IMR-90 (cell line): ENCODE results near the gene PI4KA. TPM values are rescaled to one million over a fixed set of nuclear protein-coding genes. Genes with fewer than 3 reads are reported as not detected.

Source experiments
- ATAC-seq: fragments of 200-7000 bp; cut with Tn5 transposase; 2 replicates; pipeline ENCODE4 v1.9.1; 2020; ENCODE audit warnings: low read depth, mild to moderate bottlenecking, moderate library complexity
- BruUV-seq: library from RNA; stranded (reverse); fragments of 400-500 nt; replicated peaks from 2 replicates; lab custom pipeline; 2021; lab: Mats Ljungman, UMichigan
- CTCF ChIA-PET: fragments of 300-600 bp; formaldehyde crosslinking; extraction: SDS; loops from one replicate; lab custom pipeline; 2021; ENCODE audit warnings: antibody characterized with exemption; lab: Yijun Ruan, JAX
- POLR2A ChIA-PET: fragments of 300-600 bp; sonication (Branson Sonifier 250); formaldehyde crosslinking; loops from one replicate; lab custom pipeline; 2022; ENCODE audit warnings: antibody characterized with exemption; ENCODE audit not compliant: unreplicated experiment; lab: Charles Lee
- DNase-seq: peaks from one replicate; pipeline ENCODE4 v3.0.0; 2013
- H2AFZ ChIP-seq: replicated peaks from 2 replicates; pipeline ENCODE3; 2013; ENCODE audit warnings: low read length, mild to moderate bottlenecking; ENCODE audit not compliant: poor library complexity
- H2AK5ac ChIP-seq: 2 replicates; pipeline ENCODE4 v1.6.1; 2013; ENCODE audit warnings: low read depth, low read length, inconsistent platforms
- H2AK9ac ChIP-seq: replicated peaks from 2 replicates; pipeline ENCODE3; 2013; ENCODE audit warnings: mild to moderate bottlenecking, low read depth, low read length, moderate library complexity; ENCODE audit not compliant: poor library complexity
- H2BK120ac ChIP-seq: 2 replicates; pipeline ENCODE4 v1.6.1; 2013; ENCODE audit warnings: low read depth, low read length, inconsistent platforms
- H2BK15ac ChIP-seq: 3 replicates; pipeline ENCODE4 v1.6.1; 2013; ENCODE audit warnings: low read depth, low read length, inconsistent platforms
- H2BK20ac ChIP-seq: 2 replicates; pipeline ENCODE4 v1.6.1; 2013; ENCODE audit warnings: low read depth, mild to moderate bottlenecking, inconsistent platforms, low read length, moderate library complexity
- H2BK5ac ChIP-seq: 2 replicates; pipeline ENCODE4 v1.6.1; 2013; ENCODE audit warnings: mild to moderate bottlenecking, low read depth, low read length, inconsistent platforms; ENCODE audit not compliant: poor library complexity, severe bottlenecking
- H3K14ac ChIP-seq: replicated peaks from 2 replicates; pipeline ENCODE4 v1.6.1; 2013; ENCODE audit warnings: low read depth, low read length, inconsistent platforms
- H3K18ac ChIP-seq: 2 replicates; pipeline ENCODE4 v1.6.1; 2013; ENCODE audit warnings: low read depth, low read length, control low read depth
- H3K23ac ChIP-seq: 2 replicates; pipeline ENCODE4 v1.6.1; 2013; ENCODE audit warnings: low read depth, low read length, inconsistent platforms
- H3K27ac ChIP-seq: 2 replicates; pipeline ENCODE4 v1.5.1; 2013; ENCODE audit warnings: mild to moderate bottlenecking, control low read depth, low read length; ENCODE audit not compliant: insufficient read depth
- H3K27me3 ChIP-seq: 2 replicates; pipeline ENCODE4 v1.6.1; 2013; ENCODE audit warnings: low read length; ENCODE audit not compliant: control insufficient read depth, insufficient read depth
- H3K36me3 ChIP-seq: 2 replicates; pipeline ENCODE4 v1.6.1; 2013; ENCODE audit warnings: low read length, mixed read lengths; ENCODE audit not compliant: control insufficient read depth, insufficient read depth
- H3K4ac ChIP-seq: 2 replicates; pipeline ENCODE4 v1.6.1; 2013; ENCODE audit warnings: low read depth, low read length, inconsistent platforms
- H3K4me1 ChIP-seq: 2 replicates; pipeline ENCODE4 v1.6.1; 2013; ENCODE audit warnings: low read length, mixed read lengths; ENCODE audit not compliant: control insufficient read depth, insufficient read depth
- H3K4me2 ChIP-seq: 2 replicates; pipeline ENCODE4 v1.6.1; 2013; ENCODE audit warnings: low read depth, mild to moderate bottlenecking, control low read depth, low read length, moderate library complexity
- H3K4me3 ChIP-seq: 2 replicates; pipeline ENCODE4 v1.5.1; 2013; ENCODE audit warnings: low read depth, mild to moderate bottlenecking, control low read depth, low read length, moderate library complexity; ENCODE audit not compliant: insufficient read depth
- H3K56ac ChIP-seq: 2 replicates; pipeline ENCODE4 v1.6.1; 2013; ENCODE audit warnings: low read length, inconsistent platforms; ENCODE audit not compliant: insufficient read depth; ENCODE audit errors: extremely low read depth
- H3K79me1 ChIP-seq, 2 experiments: 2 replicates each; pipeline ENCODE4 v1.6.1; 2013; ENCODE audit warnings: low read length in 2 of 2, inconsistent platforms in 1 of 2, low read depth in 1 of 2
- H3K9ac ChIP-seq: 2 replicates; pipeline ENCODE4 v1.6.1; 2013; ENCODE audit warnings: low read depth, low read length, control low read depth
- H3K9me1 ChIP-seq: 2 replicates; pipeline ENCODE4 v1.6.1; 2013; ENCODE audit warnings: low read length, inconsistent platforms; ENCODE audit not compliant: insufficient read depth
- H3K9me3 ChIP-seq: 2 replicates; pipeline ENCODE4 v1.6.1; 2013; ENCODE audit warnings: low read length; ENCODE audit not compliant: control insufficient read depth, insufficient read depth
- H4K20me1 ChIP-seq: 2 replicates; pipeline ENCODE4 v1.6.1; 2013; ENCODE audit warnings: low read length, inconsistent platforms; ENCODE audit not compliant: insufficient read depth
- H4K5ac ChIP-seq: 2 replicates; pipeline ENCODE4 v1.6.1; 2013; ENCODE audit warnings: mild to moderate bottlenecking, low read depth, low read length, control low read depth
- H4K8ac ChIP-seq, 2 experiments: 2 replicates each; pipeline ENCODE4 v1.6.1; 2013; ENCODE audit warnings: low read depth in 2 of 2, low read length in 2 of 2, control low read depth in 1 of 2, inconsistent platforms in 1 of 2
- H4K91ac ChIP-seq: 2 replicates; pipeline ENCODE4 v1.6.1; 2013; ENCODE audit warnings: low read depth, low read length, inconsistent platforms; ENCODE audit not compliant: insufficient read depth
- BHLHE40 ChIP-seq: fragments of 150-350 bp; IDR thresholded peaks from 2 replicates; pipeline ENCODE4 v1.6.1; 2016; ENCODE audit warnings: mild to moderate bottlenecking, low read depth, low read length
- CEBPB ChIP-seq: IDR thresholded peaks from 2 replicates; pipeline ENCODE4 v1.6.1; 2012; ENCODE audit warnings: low read depth, low read length, improper control_type of control experiment
- CHD1 ChIP-seq: IDR thresholded peaks from 2 replicates; pipeline ENCODE4 v1.6.1; 2012; ENCODE audit warnings: low read depth, low read length, improper control_type of control experiment
- FOS ChIP-seq: fragments of 150-350 bp; IDR thresholded peaks from 2 replicates; pipeline ENCODE4 v1.6.1; 2016; ENCODE audit warnings: low read depth, low read length
- MAFK ChIP-seq: IDR thresholded peaks from 2 replicates; pipeline ENCODE4 v1.6.1; 2012; ENCODE audit warnings: low read depth, low read length, improper control_type of control experiment
- MAZ ChIP-seq: IDR thresholded peaks from 2 replicates; pipeline ENCODE4 v1.6.1; 2012; ENCODE audit warnings: low read depth, mild to moderate bottlenecking, low read length, improper control_type of control experiment, moderate library complexity, borderline replicate concordance
- MXI1 ChIP-seq: IDR thresholded peaks from 2 replicates; pipeline ENCODE4 v1.6.1; 2012; ENCODE audit warnings: low read depth, mild to moderate bottlenecking, low read length, moderate library complexity, borderline replicate concordance
- NFE2L2 ChIP-seq: fragments of 150-350 bp; IDR thresholded peaks from 2 replicates; pipeline ENCODE4 v1.6.1; 2016; ENCODE audit warnings: low read depth, mild to moderate bottlenecking, low read length
- POLR2A ChIP-seq: IDR thresholded peaks from 2 replicates; pipeline ENCODE4 v1.6.1; 2012; ENCODE audit warnings: mild to moderate bottlenecking, low read depth, low read length
- RAD21 ChIP-seq: IDR thresholded peaks from 2 replicates; pipeline ENCODE4 v1.6.1; 2012; ENCODE audit warnings: low read length, improper control_type of control experiment
- RCOR1 ChIP-seq: IDR thresholded peaks from 2 replicates; pipeline ENCODE4 v1.6.1; 2012; ENCODE audit warnings: mild to moderate bottlenecking, low read length, improper control_type of control experiment; ENCODE audit not compliant: insufficient replicate concordance
- RFX5 ChIP-seq: IDR thresholded peaks from 2 replicates; pipeline ENCODE4 v1.8.0; 2012; ENCODE audit warnings: low read depth, mild to moderate bottlenecking, low read length, moderate library complexity
- SMC3 ChIP-seq: fragments of 150-350 bp; IDR thresholded peaks from 2 replicates; pipeline ENCODE4 v1.6.1; 2016; ENCODE audit warnings: low read depth, mild to moderate bottlenecking, antibody characterized with exemption, low read length, moderate library complexity
- USF2 ChIP-seq: fragments of 150-350 bp; IDR thresholded peaks from 2 replicates; pipeline ENCODE4 v1.6.1; 2017; ENCODE audit warnings: mild to moderate bottlenecking, antibody characterized with exemption, low read length, low read depth
- WGBS, 2 experiments: methylation state at CpG; one replicate each; pipeline versions ENCODE4 v1.1.5 to v1.1.7; 2013; ENCODE audit warnings: missing lambda C conversion rate in 2 of 2; ENCODE audit not compliant: insufficient read length in 1 of 2; ENCODE audit errors: extremely low coverage in 2 of 2; 5-methylcytosine and 5-hydroxymethylcytosine counted together
- dilution Hi-C: fragments of 300-500 bp; cut with HindIII; formaldehyde crosslinking; loops from one replicate; pipeline ENCODE4 v1.14.3; 2018; ENCODE audit warnings: low sequenced_read_pairs; ENCODE audit not compliant: unreplicated experiment
- in situ Hi-C: fragments of 300-500 bp; cut with MboI; formaldehyde crosslinking; loops from 3 replicates; pipeline ENCODE4 v1.14.3; 2019; ENCODE audit warnings: low sequenced_read_pairs, inconsistent platforms, mixed read lengths
- intact Hi-C: fragments of 100-400 bp; cut with micrococcal nuclease; formaldehyde crosslinking; loops from 2 replicates; pipeline ENCODE4 v1.10.0; 2022
- polyA plus RNA-seq, 3 experiments: library from polyadenylated mRNA; depleted of rRNA; stranded (reverse); fragments of >200 nt; gene quantifications; 2 replicates each; pipeline ENCODE4 v1.2.3, GENCODE V29; 2012; ENCODE audit warnings: low replicate concordance in 1 of 3
- total RNA-seq: library from RNA; depleted of rRNA; stranded (reverse); fragments of >200 nt; gene quantifications from 2 replicates; pipeline ENCODE4 v1.2.3, GENCODE V29; 2012
- TF ChIP-seq, protein P1 (sequence below): fragments of 150-350 bp; IDR thresholded peaks from 2 replicates; pipeline ENCODE4 v1.6.1; 2016; ENCODE audit warnings: low read depth, mild to moderate bottlenecking, low read length, moderate library complexity, borderline replicate concordance
- TF ChIP-seq, protein P2 (sequence below): conservative IDR thresholded peaks from 2 replicates; pipeline ENCODE4 v1.5.1; 2012; ENCODE audit warnings: mild to moderate bottlenecking, low read depth, low read length, improper control_type of control experiment

Gene PI4KA
- total and polyA plus RNA-seq, 2 of the 4 experiments (the other 2 are of a cell fraction), result 16.8 to 35.5 TPM

DNA sequence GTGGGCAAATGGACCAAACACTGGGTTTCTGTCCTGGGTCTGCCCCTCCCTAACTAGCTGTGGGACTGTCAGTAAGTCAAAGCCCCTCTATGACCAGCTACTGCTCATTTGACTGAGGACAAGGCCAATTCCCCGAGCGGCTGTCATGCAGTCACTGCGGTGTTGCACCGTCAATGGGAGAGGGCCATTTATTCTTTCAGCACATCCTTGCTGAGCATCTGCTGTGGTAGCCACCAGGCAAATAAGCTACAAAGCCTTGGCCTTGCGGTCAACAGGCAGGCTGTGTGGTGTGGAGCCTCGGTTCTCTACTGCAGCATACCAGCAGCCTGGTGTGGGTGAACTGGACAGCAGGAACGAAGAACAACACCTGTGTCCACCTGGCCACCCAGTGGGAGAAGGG, 110.5 kb downstream of the PI4KA start:
- H2BK120ac ChIP-seq, result no peak overlapping the region
- H3K27me3 ChIP-seq, result no peaks in the 10 kb centered on the region
- H3K14ac ChIP-seq, result no peak overlapping the region
- H3K9me1 ChIP-seq, result peaks cover 13% of the 10 kb centered on the region; the same call in 1 of the 2 replicates
- no peak overlapping the region for H3K27ac ChIP-seq
- H2BK15ac ChIP-seq, result no peak overlapping the region
- H3K18ac ChIP-seq, result no peak overlapping the region
- H4K5ac ChIP-seq, result no peak overlapping the region
- H2AK9ac ChIP-seq, result no peak overlapping the region
- H4K91ac ChIP-seq, result no peak overlapping the region
- H3K36me3 ChIP-seq, result peaks cover 57% of the 10 kb centered on the region
- ChIA-PET POLR2A (no interaction called here), CTCF (no interaction called here)
- H3K23ac ChIP-seq, result no peak overlapping the region
- ATAC-seq (no peak), DNase-seq (no peak)
- intact Hi-C loops (no loop called here), in situ Hi-C loops (no loop called here), dilution Hi-C loops (no loop called here)
- no peak overlapping the region for H3K4me2 ChIP-seq
- H3K4ac ChIP-seq, result no peak overlapping the region
- no peak overlapping the region for H3K4me3 ChIP-seq
- H3K79me1 ChIP-seq, result no peaks in the 10 kb centered on the region; a peak in 1 of 4 replicates
- BruUV-seq, result no TSS peak
- no peak overlapping the region for H2AFZ ChIP-seq
- H2BK20ac ChIP-seq, result no peak overlapping the region
- H4K8ac ChIP-seq, result no peak overlapping the region
- no peak overlapping the region for H2AK5ac ChIP-seq
- H2BK5ac ChIP-seq, result no peak overlapping the region
- H3K9ac ChIP-seq, result no peak overlapping the region
- WGBS, 2 experiments, result 100% methylated on average over 2 of the region's 7 CpGs; no CpG with 5 or more reads in 1 of the 2 experiments
- peaks cover 13% of the 10 kb centered on the region for H4K20me1 ChIP-seq
- no peak for TF ChIP-seq BHLHE40
- TF ChIP-seq RFX5, result no peak
- no peak for TF ChIP-seq MAZ
- TF ChIP-seq, protein P1, sequence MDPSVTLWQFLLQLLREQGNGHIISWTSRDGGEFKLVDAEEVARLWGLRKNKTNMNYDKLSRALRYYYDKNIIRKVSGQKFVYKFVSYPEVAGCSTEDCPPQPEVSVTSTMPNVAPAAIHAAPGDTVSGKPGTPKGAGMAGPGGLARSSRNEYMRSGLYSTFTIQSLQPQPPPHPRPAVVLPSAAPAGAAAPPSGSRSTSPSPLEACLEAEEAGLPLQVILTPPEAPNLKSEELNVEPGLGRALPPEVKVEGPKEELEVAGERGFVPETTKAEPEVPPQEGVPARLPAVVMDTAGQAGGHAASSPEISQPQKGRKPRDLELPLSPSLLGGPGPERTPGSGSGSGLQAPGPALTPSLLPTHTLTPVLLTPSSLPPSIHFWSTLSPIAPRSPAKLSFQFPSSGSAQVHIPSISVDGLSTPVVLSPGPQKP, result no peak
- TF ChIP-seq USF2, result no peak
- TF ChIP-seq MXI1, result no peak
- no peak for TF ChIP-seq FOS
- TF ChIP-seq, protein P2, sequence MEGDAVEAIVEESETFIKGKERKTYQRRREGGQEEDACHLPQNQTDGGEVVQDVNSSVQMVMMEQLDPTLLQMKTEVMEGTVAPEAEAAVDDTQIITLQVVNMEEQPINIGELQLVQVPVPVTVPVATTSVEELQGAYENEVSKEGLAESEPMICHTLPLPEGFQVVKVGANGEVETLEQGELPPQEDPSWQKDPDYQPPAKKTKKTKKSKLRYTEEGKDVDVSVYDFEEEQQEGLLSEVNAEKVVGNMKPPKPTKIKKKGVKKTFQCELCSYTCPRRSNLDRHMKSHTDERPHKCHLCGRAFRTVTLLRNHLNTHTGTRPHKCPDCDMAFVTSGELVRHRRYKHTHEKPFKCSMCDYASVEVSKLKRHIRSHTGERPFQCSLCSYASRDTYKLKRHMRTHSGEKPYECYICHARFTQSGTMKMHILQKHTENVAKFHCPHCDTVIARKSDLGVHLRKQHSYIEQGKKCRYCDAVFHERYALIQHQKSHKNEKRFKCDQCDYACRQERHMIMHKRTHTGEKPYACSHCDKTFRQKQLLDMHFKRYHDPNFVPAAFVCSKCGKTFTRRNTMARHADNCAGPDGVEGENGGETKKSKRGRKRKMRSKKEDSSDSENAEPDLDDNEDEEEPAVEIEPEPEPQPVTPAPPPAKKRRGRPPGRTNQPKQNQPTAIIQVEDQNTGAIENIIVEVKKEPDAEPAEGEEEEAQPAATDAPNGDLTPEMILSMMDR, result no peak
- TF ChIP-seq POLR2A, result no peak
- TF ChIP-seq CEBPB, result no peak
- no peak for TF ChIP-seq SMC3
- TF ChIP-seq MAFK, result no peak
- TF ChIP-seq RAD21, result no peak
- TF ChIP-seq NFE2L2, result no peak
- no peak for TF ChIP-seq CHD1
- TF ChIP-seq RCOR1, result no peak
- H3K9me3 ChIP-seq, result no peaks in the 10 kb centered on the region
- H3K56ac ChIP-seq, result no peak overlapping the region
- H3K4me1 ChIP-seq, result peaks cover 9% of the 10 kb centered on the region
